ENCODE data around the gene LRRC46.

LRRC46 gene

DNA sequence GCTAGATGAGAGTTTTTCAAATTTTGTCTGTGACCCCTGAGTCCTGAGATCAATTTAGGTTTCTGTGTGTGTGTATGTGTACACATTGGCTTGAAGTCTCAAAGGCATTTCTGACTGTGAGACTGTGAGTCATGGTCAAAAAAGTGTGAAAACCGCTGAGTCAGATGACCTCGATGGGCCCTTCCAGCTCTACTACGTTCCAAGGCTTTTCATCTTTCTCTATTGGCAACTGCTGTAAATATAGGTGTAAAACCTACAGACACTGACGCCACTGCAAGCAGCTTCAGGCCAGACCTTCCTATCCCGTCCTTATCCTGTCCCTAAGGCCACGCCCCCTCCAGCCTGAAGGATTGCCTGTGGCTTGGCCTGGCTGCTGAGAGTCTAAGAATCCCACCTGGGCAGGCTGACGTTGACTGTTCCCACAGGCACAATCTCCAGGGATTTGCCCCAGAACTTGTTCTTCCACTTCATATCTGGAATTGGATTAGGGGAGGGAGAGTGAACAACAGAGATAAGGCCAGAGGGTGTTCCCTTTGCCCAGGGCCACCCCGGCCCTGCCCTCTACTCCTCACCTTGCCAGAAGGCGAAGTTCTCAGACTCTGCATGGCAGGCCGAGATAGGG, 21.2 kb upstream of the LRRC46 start:
- DNase-seq (ENCODE audit: low read depth) = no peak

DNA sequence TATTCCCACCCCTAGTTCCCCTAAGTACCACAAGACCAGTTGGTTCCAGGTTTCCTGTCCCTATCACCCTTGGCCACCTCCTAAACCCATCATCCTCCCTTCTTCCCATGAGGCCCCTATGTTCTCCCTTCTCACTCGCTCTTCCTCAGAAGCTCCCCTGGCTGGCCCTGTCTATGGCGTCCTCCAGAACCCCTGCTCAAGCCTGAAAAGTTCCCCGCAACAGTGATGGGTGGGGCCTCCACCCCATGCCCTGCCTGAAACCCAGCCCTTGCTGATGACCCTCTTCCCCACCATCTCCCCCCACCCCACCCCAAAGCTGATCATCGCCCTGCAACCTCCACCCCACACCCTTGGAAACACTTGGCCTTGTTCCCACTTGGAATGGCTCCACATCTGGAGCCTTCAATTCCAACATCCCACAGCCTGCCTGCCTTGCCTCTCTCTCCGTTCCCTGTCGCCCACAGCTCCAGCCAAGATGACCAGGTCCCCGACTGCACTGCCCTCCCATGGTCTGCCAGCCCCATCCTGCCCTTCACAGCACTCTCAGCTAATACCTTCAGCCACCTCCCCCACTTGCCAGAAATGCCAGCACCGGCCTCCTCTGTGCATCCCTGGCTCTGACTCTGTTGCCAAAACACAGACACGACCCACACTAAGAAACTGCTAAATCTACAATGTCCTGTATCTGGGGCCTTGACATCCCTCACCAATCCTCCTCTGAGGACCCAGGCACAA, 20.4 kb upstream of the LRRC46 start:
- no peak for DNase-seq (ENCODE audit: low read depth)

DNA sequence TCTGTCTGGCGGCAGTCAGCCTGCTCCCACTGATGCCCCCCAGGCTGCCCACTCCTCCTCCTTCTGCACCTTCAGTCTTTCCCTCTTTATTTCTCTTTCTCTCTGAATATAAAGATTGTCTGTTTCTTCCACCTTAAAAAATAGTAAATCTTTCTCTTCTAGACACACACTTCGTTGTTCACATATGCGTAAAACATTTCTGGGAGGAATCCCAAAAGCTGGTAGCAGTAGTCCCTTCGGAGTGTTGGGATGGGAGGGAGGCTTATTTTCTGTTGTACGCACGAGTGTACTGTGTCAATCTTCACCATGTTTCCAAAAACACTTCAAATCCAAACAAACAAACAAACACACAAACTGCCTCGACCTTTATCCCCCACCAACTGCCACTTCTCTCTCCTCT, 19.8 kb upstream of the LRRC46 start:
- no peak for DNase-seq (ENCODE audit: low read depth)

DNA sequence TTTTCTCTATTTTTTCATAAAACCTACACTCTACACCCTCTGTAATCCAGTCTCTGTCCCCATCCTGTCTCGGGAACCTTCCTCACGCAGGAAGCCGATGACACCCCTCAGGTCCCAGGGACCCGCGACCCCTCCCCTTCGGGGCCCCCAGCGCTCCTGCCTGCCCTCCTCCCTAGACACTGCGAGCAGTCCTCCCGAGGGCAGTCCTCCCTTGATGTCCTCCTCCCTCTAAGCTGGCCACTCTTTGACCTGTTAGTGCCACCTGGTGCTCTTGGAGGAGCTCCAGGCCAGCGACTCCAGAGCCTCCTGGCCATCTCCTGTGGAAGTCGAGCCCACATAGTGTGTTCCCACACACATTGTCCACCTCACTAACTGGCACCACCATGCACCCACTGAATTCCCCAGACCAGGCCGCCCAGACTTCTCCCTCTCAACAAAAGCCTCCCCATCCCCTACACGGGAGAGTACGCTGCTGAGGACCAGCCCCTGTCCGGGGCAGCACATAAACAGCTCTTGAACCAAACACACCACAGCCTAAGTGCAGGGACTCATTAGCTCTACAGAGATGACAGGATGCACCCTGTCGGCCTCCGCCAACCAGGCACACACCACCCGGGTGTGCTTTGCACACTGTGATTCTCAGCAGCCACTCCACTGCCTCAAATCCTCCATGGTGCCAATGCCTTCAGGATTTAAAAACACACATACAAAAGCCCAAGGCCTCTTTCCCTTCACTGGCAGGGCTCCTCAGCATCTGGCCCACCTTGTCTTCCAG, 19.1 kb upstream of the LRRC46 start:
- DNase-seq (ENCODE audit: low read depth) = no peak

DNA sequence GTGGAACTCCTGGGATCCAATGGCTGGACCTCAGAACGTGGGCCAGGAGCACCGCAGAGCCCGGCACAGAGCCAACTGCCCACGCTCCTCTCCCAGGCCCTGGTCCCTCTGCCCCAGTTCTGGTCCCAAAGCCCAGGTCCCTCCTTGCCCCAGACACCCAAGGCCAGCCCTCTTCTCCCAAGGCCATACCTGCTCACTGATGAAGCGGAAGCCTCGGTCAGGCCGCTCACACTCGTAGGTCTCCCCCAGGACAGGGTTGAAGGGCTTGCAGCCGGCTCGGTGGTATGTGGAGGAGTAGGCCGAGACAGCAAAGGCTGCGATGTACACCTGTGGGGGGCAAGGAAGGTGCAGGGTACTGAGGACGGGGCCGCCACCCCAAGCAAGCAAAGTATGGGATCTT, 18.4 kb upstream of the LRRC46 start:
- no peak for DNase-seq (ENCODE audit: low read depth)

DNA sequence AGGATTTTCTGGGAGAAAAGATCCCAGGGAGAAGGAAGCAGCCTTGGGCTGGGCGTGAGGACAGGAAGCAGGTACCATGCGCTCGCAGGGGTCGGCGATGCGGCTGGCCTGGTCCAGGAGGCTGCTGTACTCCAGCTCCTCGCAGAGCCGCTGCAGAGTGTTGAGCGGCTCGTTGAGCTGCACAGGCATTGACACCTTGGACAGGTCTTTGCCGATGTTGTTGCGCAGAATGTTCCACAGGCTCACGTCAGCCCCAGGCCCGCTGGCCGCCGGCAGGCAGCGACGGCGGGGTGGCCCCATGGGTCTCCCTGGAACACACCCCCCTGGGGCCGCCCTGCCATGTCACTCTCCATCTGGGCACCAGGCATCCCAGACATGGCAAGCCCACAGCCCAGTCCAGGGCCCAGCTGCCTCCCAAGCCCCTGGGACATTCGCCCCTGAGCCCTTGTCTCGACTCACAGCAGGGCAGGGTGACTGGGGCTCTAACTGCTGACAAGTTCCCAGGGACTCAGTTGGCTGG, 17.9 kb upstream of the LRRC46 start:
- DNase-seq (ENCODE audit: low read depth) = no peak

DNA sequence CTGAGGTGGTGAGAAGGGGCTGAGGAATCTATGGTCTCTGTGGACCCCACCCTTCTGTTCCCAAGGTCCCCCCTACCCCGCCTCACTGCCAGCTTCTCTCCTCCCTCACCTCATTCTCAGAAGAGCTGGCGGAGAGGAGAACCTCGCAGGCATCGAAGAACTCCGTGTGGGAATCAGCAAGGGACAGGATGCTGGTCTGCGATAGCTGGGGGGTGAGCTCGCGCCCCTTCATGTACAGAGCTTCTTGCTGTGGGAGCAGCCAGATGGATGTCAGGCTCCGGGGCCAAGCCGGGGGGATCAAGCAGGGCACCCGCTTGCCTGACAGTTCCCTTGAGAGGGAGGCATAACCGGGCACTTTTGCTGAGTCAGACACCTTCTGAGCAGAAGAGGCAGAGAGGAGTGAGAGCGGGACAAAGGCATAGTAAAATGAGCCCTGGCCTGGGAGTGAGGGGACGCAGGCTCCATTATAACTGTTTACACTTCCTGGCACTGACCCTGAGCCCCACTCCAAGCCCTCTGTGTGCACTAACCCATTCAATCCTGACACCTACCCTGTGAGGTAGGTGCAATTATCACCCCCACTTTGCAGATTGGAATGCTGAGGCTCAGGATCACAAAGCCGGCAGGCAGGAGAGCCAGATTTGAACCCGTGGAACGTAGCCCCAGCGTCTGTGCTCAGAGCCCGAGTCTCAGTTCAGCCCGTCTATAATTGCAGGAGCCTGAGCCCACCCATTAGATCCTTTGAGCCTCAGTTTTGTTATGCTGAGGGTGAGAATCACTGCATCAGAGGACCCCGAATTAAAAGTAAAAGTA, 16.2 kb upstream of the LRRC46 start:
- no peak for DNase-seq (ENCODE audit: low read depth)

DNA sequence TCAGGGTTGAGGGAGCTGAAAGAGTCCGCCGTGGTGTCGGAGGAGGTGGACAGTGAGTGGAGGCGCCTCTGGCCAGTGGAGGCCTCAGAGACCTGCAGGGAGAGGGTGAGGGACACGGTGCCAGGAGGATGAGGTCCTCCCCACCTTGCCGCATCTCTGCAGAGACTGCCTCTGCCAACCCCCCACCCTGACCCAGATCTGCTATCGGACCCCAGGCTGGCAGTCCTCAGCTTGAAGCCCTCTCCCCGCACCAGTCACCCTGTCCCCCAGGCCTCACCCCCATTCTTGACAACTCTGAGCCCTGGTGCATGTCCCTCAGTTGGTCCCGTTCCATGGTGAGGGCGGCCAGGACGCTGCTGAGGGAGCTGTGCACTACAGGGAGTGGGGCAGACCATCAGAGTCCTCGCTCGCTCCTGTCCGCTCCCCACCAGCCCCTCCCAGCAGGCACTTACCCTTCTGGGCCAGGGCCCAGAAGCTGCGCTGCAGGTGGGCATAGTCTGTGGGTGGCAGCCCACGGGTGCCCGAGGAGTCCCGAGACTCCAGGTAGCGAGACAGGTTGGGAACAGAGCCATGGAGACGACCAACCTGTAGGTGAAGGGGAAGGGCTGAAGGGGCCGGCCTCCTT, 15.2 kb upstream of the LRRC46 start:
- DNase-seq (ENCODE audit: low read depth) = no peak

DNA sequence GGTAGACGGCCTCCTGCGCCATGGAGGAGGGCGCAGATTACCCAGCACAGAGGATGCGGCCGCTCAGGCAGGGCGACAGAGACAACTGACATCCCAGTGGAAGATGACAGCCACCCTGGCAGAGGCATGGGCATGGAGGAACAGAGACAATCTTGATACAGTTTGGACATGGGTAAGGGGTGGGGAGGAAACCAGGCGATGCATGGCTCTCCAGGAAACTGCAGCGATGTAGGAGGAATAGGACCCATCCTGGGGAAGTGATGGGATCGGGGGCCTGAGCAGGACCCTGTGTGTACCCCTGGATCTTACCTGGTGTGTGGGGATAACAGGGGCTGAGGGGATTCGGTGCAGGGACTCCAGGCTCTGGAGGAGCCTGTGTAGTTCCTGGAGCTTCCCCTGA, 14.5 kb upstream of the LRRC46 start:
- no peak for DNase-seq (ENCODE audit: low read depth)

DNA sequence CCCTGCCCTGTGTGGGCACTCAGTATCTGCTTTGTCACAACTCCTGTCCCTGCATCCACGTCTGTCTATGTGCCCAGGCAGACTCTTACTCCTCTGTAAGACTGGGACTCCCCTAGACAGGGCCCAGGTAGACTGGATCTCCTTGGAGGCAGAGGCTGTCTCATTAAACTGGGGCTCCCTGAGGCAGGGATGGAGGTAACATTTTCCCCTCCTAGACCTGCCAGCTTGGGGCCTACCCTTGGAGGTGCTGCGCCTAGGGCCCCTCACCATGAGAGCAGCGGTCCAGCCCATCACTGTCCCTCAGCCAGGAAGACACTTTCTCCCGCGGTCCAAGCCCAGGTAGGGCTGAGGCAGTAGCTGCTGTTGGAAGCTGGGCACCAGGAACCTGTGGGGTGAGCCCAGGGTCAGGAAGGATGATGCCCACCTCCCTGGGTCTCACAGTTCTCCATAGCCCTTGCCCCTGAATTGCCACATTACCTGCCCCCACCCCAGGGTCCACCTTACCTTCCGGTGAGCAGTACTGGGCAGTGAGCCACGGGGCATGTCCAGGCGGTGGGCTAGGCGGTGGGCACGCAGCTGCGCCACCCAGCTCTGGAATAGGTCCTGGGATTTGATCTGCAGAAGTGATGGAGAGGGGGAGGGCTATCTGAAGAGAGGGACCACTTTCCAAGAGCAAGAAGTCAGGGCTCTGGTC, 13.3 kb upstream of the LRRC46 start:
- DNase-seq (ENCODE audit: low read depth) = no peak

DNA sequence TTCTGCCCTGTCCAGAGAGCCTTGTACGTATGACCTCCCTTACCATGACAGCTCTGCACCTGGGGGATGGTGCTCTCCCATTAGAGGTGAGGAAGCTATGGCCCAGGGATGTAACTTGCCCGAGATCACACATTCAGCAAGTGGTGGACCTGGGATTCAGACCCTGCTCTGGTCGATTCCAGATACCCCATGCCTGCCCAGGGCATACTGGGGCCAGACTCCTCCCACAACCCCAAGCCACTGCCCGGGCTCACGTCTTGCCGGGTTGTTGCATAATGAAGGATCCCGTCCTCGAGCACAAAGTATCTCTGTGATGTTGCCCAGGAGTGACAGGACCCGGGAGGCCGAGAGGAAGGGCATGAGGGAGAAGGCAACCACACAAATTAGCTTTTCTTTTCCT, 12.0 kb upstream of the LRRC46 start:
- DNase-seq (ENCODE audit: low read depth) = no peak

DNA sequence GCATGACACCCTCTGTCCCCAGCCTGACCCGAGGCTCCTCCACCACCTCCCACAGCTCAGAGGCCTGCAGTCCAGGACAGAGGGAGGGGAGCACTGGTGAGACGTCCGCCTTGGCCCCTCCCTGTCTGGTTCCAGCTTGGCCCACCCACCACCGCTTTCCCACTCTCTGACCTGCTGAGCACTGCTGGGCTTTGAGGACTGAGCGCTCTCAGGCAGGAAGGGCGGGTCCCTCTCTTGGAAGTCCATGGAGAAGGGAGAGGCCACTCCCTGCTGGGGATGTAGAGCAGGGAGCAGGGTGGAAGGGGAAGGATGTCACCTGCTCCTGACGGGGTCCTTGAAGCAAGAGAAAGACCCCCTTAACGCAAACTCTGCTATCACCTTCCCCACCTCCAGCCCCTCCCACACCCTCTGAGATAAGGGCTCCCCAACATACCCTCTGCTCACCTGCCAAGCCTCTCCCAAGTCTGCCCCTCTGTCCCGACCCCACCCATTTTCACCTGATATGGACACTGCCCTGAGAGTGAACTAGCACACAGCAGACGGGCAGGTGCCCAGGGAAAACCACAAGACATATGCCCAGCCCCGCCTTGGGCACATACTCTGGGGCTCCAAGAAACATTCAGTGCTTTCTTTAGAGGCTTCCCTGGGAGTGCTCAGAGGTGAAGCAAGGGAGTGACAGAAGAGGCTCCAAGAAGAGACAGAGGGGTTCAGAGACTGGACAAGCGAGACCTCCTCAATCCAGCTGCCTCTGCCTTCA, 11.3 kb upstream of the LRRC46 start:
- no peak for DNase-seq (ENCODE audit: low read depth)

DNA sequence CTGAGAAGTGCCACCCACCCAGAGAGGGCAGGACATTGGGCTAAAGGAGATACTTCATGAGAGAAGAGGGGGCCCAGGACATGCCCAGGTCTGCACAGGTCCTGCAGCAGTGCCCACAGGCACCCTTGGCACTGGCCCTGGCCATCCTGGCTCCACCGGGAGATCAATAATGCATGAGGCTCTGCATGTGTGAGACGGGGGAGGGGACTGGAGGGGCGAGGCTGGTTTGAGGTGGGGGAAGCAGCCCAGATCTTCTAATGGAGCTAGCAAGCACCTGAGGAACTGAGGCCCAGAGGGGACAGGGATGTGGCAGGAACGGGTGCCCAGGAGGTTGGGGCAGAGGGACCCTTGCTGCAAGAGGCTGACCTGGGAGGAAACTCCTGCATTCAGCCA, 10.4 kb upstream of the LRRC46 start:
- DNase-seq (ENCODE audit: low read depth) = no peak

DNA sequence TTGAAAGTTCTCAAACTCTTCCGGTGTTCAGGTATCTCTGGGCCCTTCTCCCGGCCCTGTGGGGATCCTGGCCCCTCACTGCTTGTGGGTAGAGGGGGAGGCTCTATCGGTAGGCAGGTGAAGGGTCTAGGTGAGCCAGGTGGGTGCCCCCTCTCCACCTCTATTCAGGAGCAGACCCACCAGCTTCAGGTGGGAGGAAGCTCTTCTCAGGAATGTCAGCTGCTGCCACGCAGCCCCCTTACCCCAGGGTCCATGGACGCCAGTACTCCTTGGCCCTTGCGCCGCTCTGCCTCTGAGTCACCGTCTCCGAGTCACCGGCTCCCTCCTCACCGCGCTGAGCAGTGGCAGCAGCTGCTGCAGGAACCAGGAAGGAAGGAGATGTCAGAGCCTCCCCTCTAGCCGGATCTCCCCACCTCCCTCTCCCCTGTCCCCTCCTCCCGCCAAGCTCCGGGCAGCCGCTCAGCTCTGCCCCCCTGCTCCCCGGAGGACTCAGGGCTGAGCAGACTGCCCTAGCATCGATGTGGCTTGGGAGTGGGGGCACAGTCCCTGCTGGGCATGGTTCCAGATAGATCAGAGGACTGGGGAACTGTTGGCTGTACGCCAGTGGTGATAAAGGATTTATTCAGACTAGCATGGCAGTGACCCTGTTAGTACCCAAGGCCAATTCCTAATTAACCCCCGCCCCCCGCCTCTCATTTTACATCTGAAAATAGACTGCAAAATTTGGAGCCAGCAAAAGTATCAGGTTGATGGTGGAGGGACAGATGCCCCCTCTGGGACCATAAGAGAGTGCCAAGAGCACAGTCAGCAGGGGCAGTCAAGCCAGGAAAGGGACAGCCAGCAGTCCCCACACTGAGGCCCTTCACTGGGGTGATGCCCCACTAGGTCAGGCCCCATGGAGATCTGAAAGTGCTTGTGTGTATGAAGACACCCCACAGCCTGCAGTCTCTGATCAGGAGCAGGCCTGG, 9.8 kb upstream of the LRRC46 start, which contains the start of gene OSBPL7:
OSBPL7 (minus strand) TSS at position 371 of the 968 bp plus-strand sequence. CDS start 1,516 bp downstream, outside the sequence.
- peak; percentile 60 for DNase-seq (ENCODE audit: low read depth)

DNA sequence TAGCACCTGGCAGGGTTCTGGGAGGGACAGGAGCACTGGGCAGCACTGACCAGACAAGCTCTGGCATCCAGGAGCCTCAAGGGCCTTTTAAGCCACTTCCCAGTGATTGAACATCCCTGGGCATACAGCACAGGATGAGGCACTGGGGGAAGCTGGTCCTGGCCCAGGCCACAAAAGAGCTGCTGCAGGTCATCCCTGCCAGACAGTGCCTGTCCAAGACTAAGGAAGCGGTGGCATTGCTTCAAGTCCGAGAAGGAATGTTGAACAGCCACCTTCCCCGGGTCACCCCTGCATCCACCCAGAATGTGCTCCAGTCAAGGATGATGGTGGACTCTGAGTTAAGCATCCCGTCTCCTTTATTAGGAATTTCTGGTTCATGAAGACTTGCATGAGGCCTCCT, 8.7 kb upstream of the LRRC46 start:
- no peak for DNase-seq (ENCODE audit: low read depth)

DNA sequence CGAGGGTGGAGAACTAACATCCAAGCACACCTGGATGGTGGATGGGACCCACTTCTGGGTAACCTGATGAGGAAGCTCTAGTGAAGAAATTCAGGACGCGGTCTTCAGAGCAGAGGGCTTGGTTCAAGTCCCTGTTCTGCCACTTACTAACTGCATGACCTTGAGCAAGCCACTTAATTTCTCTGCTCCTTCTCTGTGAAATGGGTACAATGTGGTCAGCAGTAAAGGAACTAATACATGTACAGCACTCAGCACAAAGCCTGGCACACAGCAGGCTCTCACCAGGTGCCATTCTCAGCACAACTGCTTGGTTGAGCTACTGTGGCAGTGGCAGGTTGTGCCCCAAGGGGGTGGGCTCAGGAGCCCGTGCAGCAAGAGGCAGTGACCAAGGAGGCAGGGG, 8.0 kb upstream of the LRRC46 start:
- DNase-seq (ENCODE audit: low read depth) = no peak

DNA sequence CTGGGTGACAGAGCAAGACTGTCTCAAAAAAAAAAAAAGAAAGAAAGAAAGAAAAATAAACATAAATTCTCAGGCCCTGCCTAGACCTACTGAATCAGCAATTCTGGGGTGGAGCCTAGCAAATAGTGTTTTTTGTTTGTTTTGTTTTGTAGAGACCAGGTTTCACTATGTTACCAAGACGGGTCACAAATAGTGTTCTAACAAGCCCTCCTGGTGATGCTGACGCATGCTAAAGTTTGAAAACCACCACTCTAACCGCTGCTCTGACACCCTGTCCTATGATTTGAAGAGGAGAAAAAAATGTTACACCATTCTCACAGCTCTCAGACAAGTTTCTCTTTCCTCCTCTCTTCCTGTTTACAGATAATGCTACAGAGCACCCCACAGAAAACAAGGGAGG, 1.6 kb upstream of the LRRC46 start:
- no peak for DNase-seq (ENCODE audit: low read depth)

DNA sequence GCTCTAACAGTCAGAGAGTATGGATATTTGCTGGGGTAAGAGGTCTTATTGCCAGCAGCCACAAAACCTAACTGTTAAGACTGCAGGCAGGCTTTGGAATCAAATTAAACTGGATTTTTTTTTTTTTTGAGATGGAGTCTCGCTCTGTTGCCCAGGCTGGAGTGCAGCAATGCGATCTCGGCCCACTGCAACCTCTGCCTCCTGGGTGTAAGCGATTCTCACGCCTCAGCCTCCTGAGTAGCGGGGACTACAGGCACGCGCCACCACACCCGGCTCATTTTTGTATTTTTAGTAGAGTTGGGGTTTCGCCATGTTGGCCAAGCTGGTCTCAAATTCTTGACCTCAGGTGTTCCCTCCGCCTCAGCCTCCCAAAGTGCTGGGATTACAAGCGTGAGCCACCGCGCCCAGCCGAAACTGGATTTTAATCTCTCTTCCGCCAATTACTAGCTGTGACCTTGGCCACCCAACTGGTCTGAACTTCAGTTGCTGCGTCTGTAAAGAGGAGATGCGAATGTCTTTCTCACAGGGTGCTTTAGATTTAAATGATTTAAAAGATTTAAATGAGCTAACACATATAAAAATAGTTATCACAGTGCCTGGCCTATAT, 971 bp upstream of the LRRC46 start:
- no peak for DNase-seq (ENCODE audit: low read depth)

DNA sequence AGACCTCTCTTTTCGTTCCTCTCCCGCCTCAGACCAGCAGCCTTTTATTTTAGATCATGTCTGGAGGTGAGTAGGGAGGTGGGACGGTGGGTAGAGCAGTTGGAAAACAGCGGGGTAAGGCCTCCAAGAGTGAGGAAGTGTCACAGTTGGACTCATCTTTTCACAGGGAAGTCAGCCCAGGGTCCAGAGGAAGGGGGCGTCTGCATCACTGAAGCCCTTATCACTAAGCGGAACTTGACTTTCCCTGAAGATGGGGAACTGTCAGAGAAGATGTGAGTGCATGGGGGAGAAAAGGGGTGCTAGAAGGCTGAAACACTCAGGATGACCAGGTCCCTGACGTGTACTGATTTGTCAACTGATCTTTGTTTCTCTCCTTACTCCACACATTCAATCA, 461 bp downstream of the LRRC46 start:
- no peak for DNase-seq (ENCODE audit: low read depth)

All from stimulated activated CD4-positive, alpha-beta T cell treated with anti-CD3 and anti-CD28 coated beads, Interleukin-2, amount 100 ng/mL, for 4 hours (primary cell).